Measurements from ENCODE around the gene ATP2C2.

- no peak for TF ChIP-seq POLR2A (IDR thresholded peaks at IDR 0.05)
- TF ChIP-seq CTCF (IDR thresholded peaks at IDR 0.05): no peak
These were observed 55.1 kb downstream of the ATP2C2 start for GRCh38 chr16:84423416-84423837.
